GM21786 (cell line): Measurements from ENCODE around the gene CCDC18.
"Not testable (repeated sequence)": the region's sequence is repeated elsewhere in the genome, so short reads cannot be mapped to it uniquely, and the experiment has no call there.

Experiments
- ATAC-seq: cut with Tn5 transposase; IDR thresholded peaks from one replicate; pipeline ENCODE4 v1.9.1; 2021; ENCODE audit not compliant: unreplicated experiment

CCDC18 gene

DNA sequence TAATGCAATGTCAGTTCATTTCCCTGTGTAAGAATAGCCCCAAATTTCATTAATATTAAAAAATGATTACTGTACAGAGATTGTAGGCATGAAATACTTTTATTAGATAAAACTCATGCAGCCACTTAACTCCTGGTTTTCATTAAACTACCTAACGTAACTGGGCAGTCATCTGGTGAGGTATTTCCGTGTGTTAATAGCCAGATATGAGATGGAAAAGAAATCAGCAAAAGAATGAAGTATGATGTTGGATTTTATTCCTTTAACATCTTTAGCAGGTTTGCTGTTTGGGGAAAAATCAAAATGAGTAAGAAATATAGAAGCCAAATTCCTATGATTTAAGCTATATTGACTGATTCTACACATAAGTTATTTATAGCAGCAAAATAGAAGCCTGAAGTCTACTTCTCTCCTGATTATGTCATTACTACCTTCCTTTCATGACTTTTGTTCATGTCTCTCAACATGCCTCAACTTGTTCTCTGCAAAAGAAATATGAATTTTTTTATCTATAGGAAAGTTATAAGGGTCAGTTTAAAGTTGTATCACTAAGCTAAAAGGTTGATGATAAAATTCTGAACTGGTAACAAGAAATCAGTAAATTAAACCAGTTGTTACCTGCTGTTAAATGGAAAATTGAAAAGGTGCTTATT lies 42.6 kb downstream of the CCDC18 start:
- ATAC-seq: no peak

DNA sequence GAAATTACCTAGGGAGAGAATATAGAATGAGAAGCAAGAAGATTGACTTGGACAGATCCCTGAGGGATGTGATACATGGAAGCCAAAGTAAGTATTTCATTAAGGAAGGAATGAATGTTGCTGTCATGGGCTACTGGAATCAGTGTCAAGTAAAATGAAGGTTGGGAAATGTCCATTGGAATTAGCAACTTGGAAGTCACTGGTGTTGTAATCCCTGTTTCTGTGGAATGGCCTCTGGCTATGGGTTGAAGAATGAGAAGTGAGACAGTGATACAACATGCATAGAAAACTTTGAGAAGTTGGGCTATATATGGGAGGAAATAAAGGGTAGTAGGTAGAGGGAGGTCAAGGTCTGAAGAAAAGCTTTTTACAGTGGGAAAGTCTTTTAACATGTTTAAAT lies 54.7 kb downstream of the CCDC18 start:
- no peak for ATAC-seq

DNA sequence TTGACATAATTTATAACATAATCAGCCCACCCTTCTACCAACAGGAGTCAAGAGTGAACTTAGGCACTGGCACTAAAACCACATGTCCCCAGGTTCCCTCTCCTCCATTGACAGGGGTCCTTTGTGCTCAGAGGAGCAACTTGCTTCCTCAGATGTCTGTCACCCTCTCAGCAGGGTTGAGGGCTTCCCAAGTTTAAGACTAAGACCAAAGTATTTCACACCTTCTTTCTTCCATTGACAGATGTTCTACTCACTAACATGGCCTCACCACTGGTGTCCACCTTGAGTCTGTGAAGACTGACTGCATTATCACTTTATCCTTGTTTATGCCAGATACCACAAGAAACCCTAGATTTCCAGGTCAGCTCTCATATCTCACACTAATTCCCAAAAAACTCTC lies 56.5 kb downstream of the CCDC18 start:
- ATAC-seq: no peak

DNA sequence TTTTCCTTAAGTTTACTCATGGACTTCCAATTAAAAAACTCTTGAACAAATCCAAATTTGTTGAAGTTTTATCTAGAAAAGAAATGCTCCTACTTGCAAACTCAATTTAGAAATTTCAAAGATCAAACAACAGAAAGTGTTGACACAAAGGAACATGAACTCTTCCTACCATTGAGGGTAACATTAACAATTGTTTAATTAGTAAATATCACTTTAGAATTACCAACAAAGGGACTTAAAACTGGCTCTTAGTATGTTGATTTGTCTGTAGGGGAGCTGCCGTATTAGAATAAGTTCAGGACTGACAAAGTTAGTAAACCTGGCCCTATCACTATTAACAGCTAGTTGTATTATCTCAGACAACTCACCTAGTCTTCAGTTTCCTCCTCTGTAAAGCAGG lies 57.9 kb downstream of the CCDC18 start:
- ATAC-seq: no peak

DNA sequence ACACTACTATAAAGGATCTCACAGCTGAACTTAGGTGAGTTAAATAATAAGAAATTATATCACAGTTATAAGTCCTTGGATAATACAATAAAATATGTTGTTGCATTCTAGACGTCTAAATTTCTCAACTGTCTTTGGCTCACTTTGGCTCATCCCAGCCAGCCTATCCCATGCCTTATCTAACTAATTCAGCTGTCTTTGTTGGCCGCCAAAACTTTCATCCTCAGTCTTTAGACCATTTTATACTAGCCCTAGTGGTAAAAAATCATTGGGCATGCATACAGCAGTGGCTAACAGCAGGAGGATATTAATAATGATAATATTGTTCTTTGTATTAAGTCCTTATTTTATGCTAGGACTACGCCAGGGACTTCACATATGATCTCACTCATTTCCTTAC lies 59.3 kb downstream of the CCDC18 start:
- ATAC-seq: no peak

DNA sequence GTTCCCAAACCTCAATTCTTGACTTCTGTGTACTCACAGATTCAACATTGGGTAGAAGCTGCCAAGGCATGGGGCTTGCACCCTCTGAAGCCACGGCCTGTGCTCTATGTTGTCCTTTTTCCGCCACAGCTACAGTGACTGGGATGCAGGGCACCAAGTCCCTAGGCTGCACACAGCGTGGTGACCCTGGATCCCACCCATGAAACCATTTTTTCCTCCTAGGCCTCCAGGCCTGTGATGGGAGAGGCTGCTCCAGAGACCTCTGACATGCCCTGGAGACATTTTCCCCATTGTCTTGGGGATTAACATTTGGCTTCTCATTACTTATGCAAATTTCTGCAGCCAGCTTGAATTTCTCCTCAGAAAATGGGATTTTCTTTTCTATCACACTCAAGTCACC lies 62.7 kb downstream of the CCDC18 start:
- not testable (repeated sequence) for ATAC-seq

DNA sequence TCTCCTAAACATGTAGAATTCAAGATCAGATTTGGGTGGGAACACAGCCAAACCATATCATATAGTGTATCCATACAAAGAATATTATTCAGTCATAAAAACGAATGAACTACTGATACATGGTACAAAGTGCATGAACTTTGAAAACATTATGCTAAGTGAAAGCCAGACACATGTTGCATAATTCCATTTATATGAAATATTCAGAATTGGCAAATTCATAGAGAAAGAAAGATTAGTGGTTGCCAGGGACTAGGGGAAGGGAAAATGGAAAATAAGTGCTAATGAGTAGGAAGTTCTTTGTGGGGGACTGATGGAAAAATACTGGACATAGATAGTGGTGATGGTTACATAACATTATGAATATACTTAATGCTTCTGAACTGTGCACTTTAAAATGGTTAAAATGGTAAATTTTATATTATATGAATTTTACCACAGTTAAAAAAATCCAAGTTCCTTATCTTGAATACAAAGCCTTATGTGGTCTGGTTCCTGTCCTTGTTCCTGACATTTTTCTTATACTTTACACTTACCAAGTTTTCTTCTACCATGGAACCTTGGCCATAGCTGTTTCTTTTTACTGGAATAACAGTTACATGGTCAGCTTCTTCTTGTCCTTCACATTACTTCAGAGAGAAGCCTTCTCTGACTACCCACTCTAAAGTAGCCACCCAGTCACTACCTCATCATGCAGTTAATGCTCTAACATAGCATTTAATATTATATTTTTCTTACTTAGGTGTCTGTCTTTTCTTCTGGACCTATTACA lies 64.0 kb downstream of the CCDC18 start:
- ATAC-seq: no peak

DNA sequence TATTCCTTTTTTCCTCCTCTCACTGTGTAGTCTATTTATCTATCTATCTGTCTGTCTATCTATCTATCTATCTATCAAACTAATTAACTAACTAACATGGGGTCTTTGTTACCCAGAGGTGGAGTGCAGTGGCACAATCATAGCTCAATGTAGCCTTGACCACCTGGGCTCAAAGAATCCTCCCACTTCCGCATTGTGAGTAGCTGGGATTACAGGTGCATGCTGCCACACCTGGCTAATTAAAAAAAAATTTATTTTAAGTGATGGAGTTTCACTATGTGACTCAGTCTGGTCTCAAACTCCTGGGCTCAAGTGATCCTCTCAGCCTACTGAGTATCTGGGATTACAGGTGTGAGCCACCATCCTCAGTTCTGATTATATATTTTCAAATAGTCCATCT lies 71.4 kb downstream of the CCDC18 start:
- no peak for ATAC-seq

DNA sequence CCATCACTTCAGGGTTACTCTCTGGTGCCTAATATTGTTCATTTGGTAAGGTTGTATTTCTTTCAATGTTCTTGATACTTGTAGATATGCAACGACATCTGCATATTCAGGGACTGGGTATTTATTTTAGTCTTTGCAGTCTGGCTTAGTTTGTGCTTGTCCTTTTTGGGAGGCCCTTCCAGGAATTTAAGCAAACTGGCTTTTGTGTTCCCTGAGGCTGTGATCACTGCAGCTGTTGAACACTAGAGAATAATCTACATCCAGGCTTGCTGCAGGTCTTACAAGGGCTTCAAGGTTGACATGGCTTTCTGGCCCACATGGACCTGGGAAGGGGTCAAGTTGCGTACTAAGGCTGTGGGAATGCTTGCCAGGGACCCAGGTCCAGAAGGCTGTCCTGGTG lies 72.1 kb downstream of the CCDC18 start:
- ATAC-seq: no peak

DNA sequence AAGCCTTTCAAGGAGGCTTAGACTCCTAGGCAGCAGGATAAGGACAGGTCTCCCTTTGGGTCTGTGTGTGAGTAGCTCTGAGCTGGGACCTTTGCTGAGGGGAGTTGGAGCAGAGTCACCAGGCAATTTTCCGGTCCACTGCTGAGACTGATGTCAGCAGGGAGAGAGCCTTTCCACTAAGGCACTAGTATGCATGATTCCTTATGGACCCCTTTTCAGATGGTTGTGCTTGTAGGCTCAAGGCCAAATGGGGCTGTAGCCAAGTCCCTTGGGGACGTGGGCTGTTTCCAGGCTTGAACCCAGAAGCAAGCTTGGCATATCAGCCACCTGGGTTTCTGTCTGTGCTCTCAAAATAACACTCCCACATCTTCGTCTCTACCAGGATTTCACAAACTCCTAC lies 73.0 kb downstream of the CCDC18 start:
- no peak for ATAC-seq

DNA sequence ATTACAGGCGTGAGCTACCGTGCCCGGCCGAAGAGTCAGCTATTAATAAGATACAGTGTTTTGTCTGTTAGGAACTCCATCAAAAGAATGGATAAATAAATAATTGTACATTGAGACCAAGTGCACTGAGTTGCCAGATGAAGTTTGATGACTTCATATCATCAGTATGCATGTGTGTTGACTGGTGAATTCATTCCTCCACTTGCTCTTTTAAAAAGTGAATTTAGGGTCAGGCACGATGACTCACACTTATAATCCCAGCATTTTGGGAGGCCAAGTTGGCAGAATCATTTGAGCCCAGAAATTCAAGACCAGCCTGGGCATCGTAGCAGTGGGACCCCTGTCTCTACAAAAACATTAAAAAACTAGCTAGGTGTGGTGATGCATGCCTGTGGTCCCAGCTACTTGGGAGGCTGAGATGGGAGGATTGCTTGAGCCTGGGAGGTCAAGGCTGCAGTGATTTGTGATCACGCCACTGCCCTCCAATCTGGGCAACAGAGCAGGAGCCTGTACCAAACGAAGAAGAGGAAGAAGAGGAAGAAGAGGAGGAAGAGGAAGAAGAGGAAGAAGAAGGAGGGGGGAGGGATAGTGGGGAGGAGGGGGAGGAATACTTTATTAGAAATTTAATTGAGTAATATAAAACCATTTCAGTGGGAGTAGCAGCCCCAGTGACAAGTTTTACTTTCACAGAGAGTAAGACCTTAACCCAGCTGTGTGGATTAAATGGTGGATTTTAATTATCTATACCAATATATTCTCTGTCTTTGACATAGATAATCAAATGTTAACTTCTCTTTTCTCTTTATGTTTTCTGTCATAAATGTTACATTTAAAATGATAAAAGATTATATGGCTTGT lies 74.9 kb downstream of the CCDC18 start:
- ATAC-seq: no peak

DNA sequence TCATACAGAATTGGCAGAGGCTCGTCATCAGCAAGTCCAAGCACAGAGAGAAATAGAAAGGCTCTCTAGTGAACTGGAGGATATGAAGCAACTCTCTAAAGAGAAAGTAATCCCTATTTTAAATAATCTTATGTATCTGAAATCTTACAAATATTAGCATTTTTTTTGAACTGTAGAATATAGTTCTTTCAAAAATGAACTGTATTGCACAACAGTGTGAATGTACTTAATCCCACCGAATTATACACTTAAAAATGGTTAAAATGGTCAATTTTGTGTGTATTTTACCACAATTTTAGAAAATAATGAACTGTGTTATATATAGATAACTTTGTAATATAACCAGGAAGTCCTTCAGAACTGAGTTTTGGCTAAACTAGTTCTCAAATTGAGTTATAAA lies 75.9 kb downstream of the CCDC18 start:
- ATAC-seq: no peak

DNA sequence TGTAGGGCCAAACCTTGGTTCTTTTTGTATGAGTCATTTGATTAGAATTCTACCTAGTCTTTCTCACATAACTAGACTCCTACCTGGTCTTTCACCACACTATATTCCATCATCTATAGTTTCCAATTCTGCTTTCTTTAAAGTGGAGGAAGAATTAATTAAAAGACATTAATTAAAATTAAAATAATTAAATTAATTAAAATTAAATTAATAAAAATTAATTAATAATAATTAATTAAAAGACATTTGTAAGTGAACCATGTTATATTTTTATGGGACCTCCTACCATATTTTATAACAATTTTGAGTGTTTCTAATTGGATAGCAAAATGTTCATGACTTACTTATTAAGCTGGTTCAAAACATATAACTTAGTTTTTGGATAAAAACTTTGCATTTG lies 77.4 kb downstream of the CCDC18 start:
- ATAC-seq: no peak

DNA sequence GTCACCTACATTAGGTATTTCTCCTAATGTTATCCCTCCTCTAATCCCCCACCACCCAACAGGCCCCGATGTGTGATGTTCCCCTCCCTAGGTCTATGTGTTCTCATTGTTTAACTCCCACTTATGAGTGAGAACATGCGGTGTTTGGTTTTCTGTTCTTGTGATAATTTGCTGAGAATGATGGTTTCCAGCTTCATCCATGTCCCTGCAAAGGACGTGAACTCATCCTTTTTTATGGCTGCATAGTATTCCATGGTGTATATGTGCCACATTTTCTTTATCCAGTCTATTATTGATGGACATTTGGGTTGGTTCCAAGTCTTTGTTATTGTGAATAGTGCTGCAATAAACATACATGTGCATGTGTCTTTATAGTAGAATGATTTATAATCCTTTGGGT lies 80.2 kb downstream of the CCDC18 start:
- ATAC-seq: not testable (repeated sequence)

DNA sequence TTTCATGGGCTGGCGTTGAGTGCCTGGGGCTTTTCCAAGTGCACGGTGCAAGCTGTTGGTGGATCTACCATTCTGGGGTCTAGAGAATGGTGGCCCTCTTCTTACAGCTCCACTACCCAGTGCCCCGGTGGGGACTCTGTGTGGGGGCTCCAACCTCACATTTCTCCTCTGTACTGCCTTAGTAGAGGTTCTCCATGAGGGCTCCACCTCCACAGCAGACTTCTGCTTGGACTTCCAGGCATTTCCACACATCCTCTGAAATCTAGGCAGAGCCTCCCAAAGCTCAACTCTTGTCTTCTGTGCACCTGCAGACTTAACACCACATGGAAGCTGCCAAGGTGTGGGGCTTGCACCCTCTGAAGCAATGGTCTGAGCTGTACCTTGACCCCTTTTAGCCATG lies 82.1 kb downstream of the CCDC18 start:
- no peak for ATAC-seq

DNA sequence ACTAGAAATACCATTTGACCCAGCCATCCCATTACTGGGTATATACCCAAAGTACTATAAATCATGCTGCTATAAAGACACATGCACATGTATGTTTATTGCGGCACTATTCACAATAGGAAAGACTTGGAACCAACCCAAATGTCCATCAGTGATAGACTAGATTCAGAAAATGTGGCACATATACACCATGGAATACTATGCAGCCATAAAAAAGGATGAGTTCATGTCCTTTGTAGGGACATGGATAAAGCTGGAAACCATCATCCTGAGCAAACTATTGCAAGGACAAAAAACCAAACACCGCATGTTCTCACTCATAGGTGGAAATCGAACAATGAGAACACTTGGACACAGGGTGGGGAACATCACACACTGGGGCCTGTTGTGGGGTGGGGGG lies 88.4 kb downstream of the CCDC18 start:
- not testable (repeated sequence) for ATAC-seq

DNA sequence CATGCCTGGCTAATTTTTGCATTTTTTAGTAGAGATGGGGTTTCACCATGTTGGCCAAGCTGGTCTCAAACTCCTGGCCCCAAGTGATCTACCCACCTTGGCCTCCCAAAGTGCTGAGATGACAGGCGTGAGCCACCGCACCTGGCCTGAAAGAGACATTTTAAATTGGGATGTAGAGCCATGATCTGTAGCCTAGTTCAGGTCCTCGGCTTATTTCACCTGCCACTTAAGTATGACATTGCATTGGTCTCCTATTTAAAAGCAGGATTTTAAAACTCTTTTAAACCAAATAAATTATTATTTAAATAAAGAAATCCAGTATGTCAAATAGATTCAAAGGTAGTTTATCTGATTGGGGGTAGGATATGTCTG lies 94.7 kb downstream of the CCDC18 start:
- ATAC-seq: not testable (repeated sequence)

DNA sequence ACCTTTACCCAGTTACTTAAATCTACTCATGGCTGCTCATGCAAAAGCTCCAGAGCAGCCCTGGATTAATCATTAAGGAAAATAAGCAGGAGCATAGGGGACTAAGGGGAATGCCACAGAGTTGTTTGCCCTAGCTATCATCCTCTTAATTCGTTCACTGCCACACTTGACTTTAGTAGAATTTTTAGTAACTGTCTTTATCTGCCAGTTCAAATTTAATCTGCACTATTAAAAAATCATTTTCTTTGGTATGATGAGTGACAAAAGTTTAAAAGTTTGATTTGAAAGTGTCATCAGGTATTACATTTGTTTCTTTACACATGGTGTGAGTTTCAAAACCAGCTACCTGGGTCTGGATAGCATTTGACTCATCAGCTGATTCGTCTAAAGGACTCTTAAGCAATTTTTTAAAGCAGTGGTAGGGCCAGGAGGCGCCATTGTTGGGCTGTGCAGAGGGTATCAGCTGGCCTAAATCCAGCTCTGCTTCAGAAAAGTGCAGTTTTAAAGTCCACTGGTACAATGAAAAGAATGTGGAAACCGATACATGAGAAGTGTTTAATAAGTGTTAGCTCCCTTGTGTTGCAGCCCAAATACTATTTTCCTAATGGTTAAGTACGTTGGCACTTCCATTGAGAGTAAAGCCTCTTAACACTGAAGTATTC lies 95.2 kb downstream of the CCDC18 start:
- no peak for ATAC-seq

DNA sequence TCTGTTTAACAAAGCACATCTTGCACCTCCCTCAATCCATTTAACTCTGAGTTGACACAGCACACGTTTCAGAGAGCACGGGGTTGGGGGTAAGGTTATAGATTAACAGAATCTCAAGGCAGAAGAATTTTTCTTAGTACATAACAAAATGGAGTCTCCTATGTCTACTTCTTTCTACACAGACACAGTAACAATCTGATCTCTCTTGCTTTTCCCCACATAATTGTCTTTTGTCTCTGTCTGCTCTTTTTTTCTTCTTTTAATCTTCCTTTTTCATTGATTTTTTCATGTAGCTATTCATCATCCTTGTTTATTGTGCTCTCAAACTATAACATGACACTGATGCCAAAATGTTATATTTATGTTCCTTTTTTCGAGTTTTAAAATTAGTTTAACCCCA lies 97.0 kb downstream of the CCDC18 start:
- ATAC-seq: not testable (repeated sequence)

DNA sequence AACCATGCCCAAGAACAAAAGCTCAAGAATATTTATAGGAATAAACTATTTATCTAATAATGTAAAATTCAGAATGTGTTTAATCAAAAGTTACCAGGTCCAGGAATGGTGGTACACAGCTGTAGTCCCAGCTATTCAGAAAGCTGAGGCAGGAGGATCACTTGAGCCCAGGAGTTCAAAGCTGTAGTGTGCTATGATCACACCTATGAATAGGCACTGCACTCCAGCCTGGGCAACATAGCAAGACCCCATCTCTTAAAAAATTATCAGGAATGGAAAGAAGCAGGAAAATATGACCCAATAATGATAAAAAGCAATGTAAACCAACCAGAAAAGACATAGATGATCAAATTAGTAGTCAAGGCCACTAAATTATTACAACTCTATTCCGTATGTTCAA lies 103.0 kb downstream of the CCDC18 start:
- no peak for ATAC-seq

DNA sequence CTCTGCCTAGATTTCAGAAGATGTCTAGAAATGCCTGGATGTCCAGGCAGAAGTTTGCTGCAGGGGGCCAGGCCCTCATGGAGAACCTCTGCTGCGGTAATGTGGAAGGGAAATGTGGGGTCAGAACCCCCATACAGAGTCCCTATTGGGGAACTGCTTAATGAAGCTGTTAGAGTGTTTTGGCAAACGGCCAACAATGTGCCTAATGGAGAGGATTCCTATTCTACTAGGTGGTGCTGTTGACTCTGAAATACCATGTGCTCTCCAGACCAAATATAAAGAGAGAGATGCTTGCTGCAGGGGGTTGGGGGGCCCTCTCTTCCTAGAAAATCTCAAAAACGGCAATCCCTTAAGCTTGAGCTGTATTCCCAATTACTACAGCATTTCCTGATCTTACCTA lies 108.0 kb downstream of the CCDC18 start:
- ATAC-seq: no peak
